Nephron progenitor cell (in vitro differentiated cells): ENCODE data around the gene EBPL.

Source experiments
- DNase-seq: peaks from one replicate; pipeline ENCODE4 v3.0.0; 2021
- H3K27ac Mint-ChIP-seq: 2 replicates; pipeline ENCODE4 v1.8.0; 2021; ENCODE audit warnings: mild to moderate bottlenecking, moderate library complexity, mixed read lengths
- H3K27me3 Mint-ChIP-seq: 2 replicates; pipeline ENCODE4 v1.8.0; 2021; ENCODE audit warnings: mild to moderate bottlenecking, low read depth, mixed read lengths; ENCODE audit not compliant: poor library complexity
- H3K36me3 Mint-ChIP-seq: 2 replicates; pipeline ENCODE4 v1.8.0; 2021; ENCODE audit warnings: low read depth, mixed read lengths
- H3K4me1 Mint-ChIP-seq: 2 replicates; pipeline ENCODE4 v1.8.0; 2021; ENCODE audit warnings: mixed read lengths
- H3K4me3 Mint-ChIP-seq: 2 replicates; pipeline ENCODE4 v1.8.0; 2021; ENCODE audit warnings: mild to moderate bottlenecking, moderate library complexity, mixed read lengths
- H3K9me3 Mint-ChIP-seq: 2 replicates; pipeline ENCODE4 v1.8.0; 2021; ENCODE audit warnings: mild to moderate bottlenecking, moderate library complexity, mixed read lengths
- CTCF ChIP-seq: fragments of 200-600 bp; sonication (generic); IDR thresholded peaks from 2 replicates; pipeline ENCODE4 v1.5.0; 2021; ENCODE audit warnings: antibody characterized with exemption

EBPL gene

GRCh38 chr13:49681842-49682435 lies 9.3 kb downstream of the EBPL start:
- Mint-ChIP-seq H3K27ac (peak overlapping the region; percentile 42), H3K4me3 (no peak overlapping the region), H3K36me3 (peaks cover 86% of the 10 kb centered on the region), H3K9me3 (peaks cover 30% of the 10 kb centered on the region), H3K27me3 (no peaks in the 10 kb centered on the region), H3K4me1 (peaks cover 9% of the 10 kb centered on the region)
- no peak for TF ChIP-seq CTCF
- no peak for DNase-seq

- H3K4me1 Mint-ChIP-seq, result peaks cover 9% of the 10 kb centered on the region
- no peak for DNase-seq
- no peaks in the 10 kb centered on the region for H3K27me3 Mint-ChIP-seq
- H3K36me3 Mint-ChIP-seq, result peaks cover 87% of the 10 kb centered on the region
- peaks cover 44% of the 10 kb centered on the region for H3K9me3 Mint-ChIP-seq
- H3K4me3 Mint-ChIP-seq, result no peak overlapping the region
- no peak for TF ChIP-seq CTCF
- no peak overlapping the region for H3K27ac Mint-ChIP-seq
These were observed 12.0 kb downstream of the EBPL start for GRCh38 chr13:49679246-49679645.

- Mint-ChIP-seq H3K36me3 (peaks cover 87% of the 10 kb centered on the region), H3K4me1 (peaks cover 9% of the 10 kb centered on the region), H3K9me3 (peaks cover 44% of the 10 kb centered on the region), H3K27me3 (no peaks in the 10 kb centered on the region), H3K4me3 (no peak overlapping the region), H3K27ac (no peak overlapping the region)
- no peak for TF ChIP-seq CTCF
- no peak for DNase-seq
These were observed 12.9 kb downstream of the EBPL start for GRCh38 chr13:49678191-49678914.

GRCh38 chr13:49676581-49677298 lies 14.5 kb downstream of the EBPL start:
- TF ChIP-seq CTCF, result no peak
- Mint-ChIP-seq H3K4me3 (no peak overlapping the region), H3K9me3 (peaks cover 44% of the 10 kb centered on the region), H3K4me1 (peaks cover 16% of the 10 kb centered on the region), H3K27me3 (no peaks in the 10 kb centered on the region), H3K36me3 (peaks cover 90% of the 10 kb centered on the region), H3K27ac (peak overlapping the region; percentile 69)
- DNase-seq, result no peak

- H3K27me3 Mint-ChIP-seq, result no peaks in the 10 kb centered on the region
- no peak for DNase-seq
- H3K27ac Mint-ChIP-seq, result peak overlapping the region; percentile 97
- H3K4me3 Mint-ChIP-seq, result peak overlapping the region; percentile 13
- TF ChIP-seq CTCF, result no peak
- peaks cover 30% of the 10 kb centered on the region for H3K4me1 Mint-ChIP-seq
- H3K36me3 Mint-ChIP-seq, result peaks cover 73% of the 10 kb centered on the region
- peaks cover 6% of the 10 kb centered on the region for H3K9me3 Mint-ChIP-seq
These were observed 20.5 kb downstream of the EBPL start for GRCh38 chr13:49670828-49671227.
